MCF 10A (cell line): ENCODE results near the gene TNS1. TPM values are rescaled to one million over a fixed set of nuclear protein-coding genes. Genes with fewer than 3 reads are reported as not detected.

Source experiments
- BruUV-seq: library from RNA; stranded (reverse); fragments of 400-500 nt; replicated peaks from 2 replicates; lab custom pipeline; 2021; lab: Mats Ljungman, UMichigan
- CTCF ChIA-PET: fragments of 300-600 bp; sonication (Branson Sonifier 250); formaldehyde crosslinking; extraction: SDS; loops from one replicate; lab custom pipeline; 2021; ENCODE audit warnings: antibody characterized with exemption, inconsistent platforms; lab: Yijun Ruan, JAX
- POLR2A ChIA-PET: fragments of 300-600, 350-650 bp; sonication (Branson Sonifier 250); formaldehyde crosslinking; extraction: SDS; loops from one replicate; lab custom pipeline; 2020; ENCODE audit warnings: antibody characterized with exemption, inconsistent platforms; lab: Yijun Ruan, JAX
- DNase-seq: peaks from one replicate; pipeline ENCODE4 v3.0.0-alpha.2; 2018; ENCODE audit not compliant: unreplicated experiment
- H3K27ac Mint-ChIP-seq: one replicate; pipeline ENCODE4 v1.8.0; 2022; ENCODE audit warnings: mild to moderate bottlenecking, low read depth, mixed read lengths; ENCODE audit not compliant: unreplicated experiment
- H3K27me3 Mint-ChIP-seq: one replicate; pipeline ENCODE4 v1.8.0; 2022; ENCODE audit warnings: mixed read lengths; ENCODE audit not compliant: insufficient read depth, unreplicated experiment
- H3K36me3 Mint-ChIP-seq: one replicate; pipeline ENCODE4 v1.8.0; 2022; ENCODE audit warnings: mild to moderate bottlenecking, moderate library complexity, mixed read lengths; ENCODE audit not compliant: insufficient read depth, unreplicated experiment
- H3K4me1 Mint-ChIP-seq: one replicate; pipeline ENCODE4 v1.8.0; 2022; ENCODE audit warnings: mixed read lengths; ENCODE audit not compliant: insufficient read depth, unreplicated experiment
- H3K4me3 Mint-ChIP-seq: one replicate; pipeline ENCODE4 v1.8.0; 2022; ENCODE audit warnings: mild to moderate bottlenecking, moderate library complexity, mixed read lengths; ENCODE audit not compliant: unreplicated experiment
- H3K9me3 Mint-ChIP-seq: one replicate; pipeline ENCODE4 v1.8.0; 2022; ENCODE audit warnings: mixed read lengths; ENCODE audit not compliant: unreplicated experiment
- CTCF ChIP-seq: fragments of 200-600 bp; IDR thresholded peaks from one replicate; pipeline ENCODE4 v1.8.0; 2022; ENCODE audit warnings: antibody characterized with exemption, mild to moderate bottlenecking; ENCODE audit not compliant: unreplicated experiment
- intact Hi-C: fragments of 100-400 bp; cut with micrococcal nuclease; formaldehyde crosslinking; loops from 2 replicates; pipeline ENCODE4 v1.14.1; 2022
- total RNA-seq: library from RNA; stranded (reverse); gene quantifications from 2 replicates; pipeline ENCODE4 v1.2.3, GENCODE V29; 2022

Gene TNS1
- total RNA-seq, 1 experiment from 2014 or later: 3.3 TPM

- peaks cover 15% of the 10 kb centered on the region for H3K27me3 Mint-ChIP-seq
- POLR2A ChIA-PET: no interaction called here
- H3K9me3 Mint-ChIP-seq: no peaks in the 10 kb centered on the region
- CTCF ChIA-PET: interaction anchor here (0.6 kb wide), 2 partner anchors 80 to 657 kb away, joined by 3 read pairs; no protein-coding TSS in a partner anchor
- H3K27ac Mint-ChIP-seq: no peak overlapping the region
- DNase-seq: no peak
- no peak overlapping the region for H3K4me3 Mint-ChIP-seq
- no peak for TF ChIP-seq CTCF
- H3K36me3 Mint-ChIP-seq: no peaks in the 10 kb centered on the region
- BruUV-seq: no TSS peak
- no peaks in the 10 kb centered on the region for H3K4me1 Mint-ChIP-seq
- intact Hi-C loops: no loop called here
Observed at GRCh38 chr2:217954971-217955740, 47.6 kb downstream of the TNS1 start.

DNA sequence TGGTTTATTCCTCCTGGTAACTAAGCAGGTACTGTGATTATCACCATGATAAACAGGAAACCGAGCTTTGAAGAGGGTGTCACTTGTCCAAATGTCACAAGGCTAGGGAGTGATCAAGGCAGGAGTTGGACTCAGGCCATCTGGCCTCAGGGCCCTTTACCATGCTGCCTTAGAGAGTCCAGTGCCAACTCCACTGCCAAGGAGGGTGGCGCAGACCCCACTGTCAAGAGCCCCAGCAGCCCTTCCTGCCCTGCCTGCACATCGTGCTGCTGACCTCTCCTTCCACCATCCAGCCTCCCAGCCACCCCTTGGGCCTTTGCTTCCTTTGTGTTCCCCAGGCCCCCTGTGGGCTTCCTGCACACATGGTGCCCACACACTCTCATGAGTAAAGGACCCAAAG, 48.3 kb downstream of the TNS1 start:
- intact Hi-C loops: no loop called here
- DNase-seq: no peak
- no peaks in the 10 kb centered on the region for H3K9me3 Mint-ChIP-seq
- no peak overlapping the region for H3K27ac Mint-ChIP-seq
- CTCF ChIA-PET: interaction anchor here (0.6 kb wide), 1 partner anchor 13 kb away, joined by 4 read pairs; no protein-coding TSS in a partner anchor
- no peaks in the 10 kb centered on the region for H3K36me3 Mint-ChIP-seq
- peaks cover 15% of the 10 kb centered on the region for H3K27me3 Mint-ChIP-seq
- H3K4me1 Mint-ChIP-seq: no peaks in the 10 kb centered on the region
- TF ChIP-seq CTCF: no peak
- H3K4me3 Mint-ChIP-seq: no peak overlapping the region
- no TSS peak for BruUV-seq
- POLR2A ChIA-PET: no interaction called here

GRCh38 chr2:217954051-217954450, 48.7 kb downstream of the TNS1 start:
- ChIA-PET POLR2A (no interaction called here), CTCF (interaction anchor here (0.6 kb wide), 1 partner anchor 12 kb away, joined by 4 read pairs; no protein-coding TSS in a partner anchor)
- Mint-ChIP-seq H3K9me3 (no peaks in the 10 kb centered on the region), H3K4me1 (no peaks in the 10 kb centered on the region), H3K36me3 (no peaks in the 10 kb centered on the region), H3K27ac (no peak overlapping the region), H3K4me3 (no peak overlapping the region), H3K27me3 (peaks cover 15% of the 10 kb centered on the region)
- BruUV-seq: no TSS peak
- no peak for TF ChIP-seq CTCF
- DNase-seq: no peak
- intact Hi-C loops: no loop called here

GRCh38 chr2:217953531-217953932, 49.3 kb downstream of the TNS1 start:
- Mint-ChIP-seq H3K9me3 (no peaks in the 10 kb centered on the region), H3K27me3 (peaks cover 15% of the 10 kb centered on the region), H3K4me3 (no peak overlapping the region), H3K4me1 (no peaks in the 10 kb centered on the region), H3K27ac (no peak overlapping the region), H3K36me3 (no peaks in the 10 kb centered on the region)
- ChIA-PET POLR2A (no interaction called here), CTCF (interaction anchor here (1.0 to 1.1 kb wide), 2 partner anchors 33 to 67 kb away, joined by 3 read pairs; no protein-coding TSS in a partner anchor)
- DNase-seq: no peak
- intact Hi-C loops: no loop called here
- no TSS peak for BruUV-seq
- TF ChIP-seq CTCF: no peak
